Duodenal mucosa (tissue), 2 donors: ENCODE data around the gene PCP2.
A peak's percentile ranks its signal among the peaks of the same experiment; 100 is the strongest.

Experiments
- H3K27ac ChIP-seq: one replicate; pipeline ENCODE4 v1.7.0; 2013; ENCODE audit warnings: low read depth, low read length
- H3K27me3 ChIP-seq, 2 donors: one replicate each; pipeline ENCODE4 v1.7.0; 2013; ENCODE audit warnings: low read length in 2 of 2, control low read depth in 1 of 2; ENCODE audit not compliant: insufficient read depth in 2 of 2, control insufficient read depth in 1 of 2
- H3K36me3 ChIP-seq, 2 donors: one replicate each; pipeline ENCODE4 v1.7.0; 2013; ENCODE audit warnings: low read length in 2 of 2, control low read depth in 1 of 2; ENCODE audit not compliant: insufficient read depth in 2 of 2, control insufficient read depth in 1 of 2
- H3K4me1 ChIP-seq, 2 donors: one replicate each; pipeline ENCODE4 v1.7.0; 2013; ENCODE audit warnings: low read length in 2 of 2, control low read depth in 1 of 2; ENCODE audit not compliant: insufficient read depth in 2 of 2, control insufficient read depth in 1 of 2
- H3K4me3 ChIP-seq, 2 donors: one replicate each; pipeline ENCODE4 v1.7.0; 2013; ENCODE audit warnings: low read length in 2 of 2, low read depth in 1 of 2
- H3K9ac ChIP-seq, 2 donors: one replicate each; pipeline ENCODE4 v1.7.0; 2013; ENCODE audit warnings: low read length in 2 of 2, low read depth in 1 of 2
- H3K9me3 ChIP-seq, 2 donors: one replicate each; pipeline ENCODE4 v1.7.0; 2013; ENCODE audit warnings: low read length in 2 of 2, control low read depth in 1 of 2; ENCODE audit not compliant: control insufficient read depth in 1 of 2

Gene PCP2

DNA sequence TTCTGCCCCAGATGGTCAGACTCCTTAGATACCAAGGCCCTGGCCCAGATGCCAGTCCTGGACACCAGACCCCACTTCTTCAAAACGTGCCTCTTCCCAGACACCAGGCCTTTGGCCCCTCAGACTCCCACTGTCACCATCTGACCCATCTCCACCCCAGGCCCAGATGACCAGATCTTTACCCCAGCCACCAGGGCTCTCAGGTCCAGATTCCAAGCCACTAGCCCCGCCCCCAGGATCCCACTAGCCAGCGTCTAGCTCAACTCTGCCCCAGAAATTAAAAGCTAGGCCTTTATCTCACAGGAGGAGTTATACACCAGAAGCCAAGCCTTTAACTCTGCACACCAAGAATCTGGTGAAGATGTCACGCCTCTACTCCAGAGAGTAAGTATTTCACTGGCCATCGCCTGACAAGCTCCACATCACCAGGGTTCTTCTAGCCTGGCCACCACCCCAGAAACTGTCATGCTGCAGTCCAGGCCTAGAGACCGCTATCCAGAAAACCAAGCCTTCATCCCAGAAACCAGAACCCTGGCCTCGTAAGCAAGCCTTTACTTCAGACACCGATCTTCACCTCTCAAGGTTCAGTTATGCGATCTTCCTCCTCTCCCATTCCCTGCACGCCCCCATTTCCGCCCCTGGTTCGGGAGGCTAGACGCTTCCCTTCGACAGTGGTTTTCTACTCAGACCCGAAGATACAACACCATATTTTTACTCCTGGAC lies 4.8 kb downstream of the PCP2 start:
- Histone ChIP-seq H3K27ac (peak overlapping the region; percentile 49), H3K4me1 (peaks cover 21 to 24% of the 10 kb centered on the region in 2 donors), H3K27me3 (no peaks in the 10 kb centered on the region), H3K36me3 (peaks cover 22 to 38% of the 10 kb centered on the region in 2 donors), H3K4me3 (peak overlapping the region; percentile 96 to 99), H3K9ac (peak overlapping the region; percentile 77 to 97), H3K9me3 (no peaks in the 10 kb centered on the region)

DNA sequence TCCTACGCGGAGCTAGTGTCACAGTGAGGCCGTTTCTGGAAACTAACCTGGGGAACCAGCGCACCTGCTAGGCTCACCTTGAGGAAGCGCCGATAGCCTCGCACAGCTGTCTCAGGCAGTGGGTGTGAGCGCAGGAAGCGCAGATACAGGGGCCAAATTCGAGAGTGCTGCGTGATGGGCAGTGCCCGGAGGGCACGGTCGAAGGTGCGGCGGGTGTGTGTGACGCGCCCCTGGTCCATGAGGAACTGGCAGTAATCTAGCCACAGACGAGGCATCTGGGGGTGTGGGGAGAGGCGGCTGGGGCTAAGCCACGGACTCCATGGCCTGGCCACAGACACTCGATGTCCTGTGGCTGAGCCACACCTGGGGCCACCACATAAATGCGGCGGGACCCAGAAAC lies 6.4 kb downstream of the PCP2 start:
- no peak overlapping the region for H3K4me3 ChIP-seq
- peaks cover 21 to 24% of the 10 kb centered on the region in 2 donors for H3K4me1 ChIP-seq
- H3K9me3 ChIP-seq = no peaks in the 10 kb centered on the region
- H3K9ac ChIP-seq = no peak overlapping the region
- H3K27ac ChIP-seq = no peak overlapping the region
- no peaks in the 10 kb centered on the region for H3K27me3 ChIP-seq
- H3K36me3 ChIP-seq = peaks cover 31 to 50% of the 10 kb centered on the region in 2 donors

DNA sequence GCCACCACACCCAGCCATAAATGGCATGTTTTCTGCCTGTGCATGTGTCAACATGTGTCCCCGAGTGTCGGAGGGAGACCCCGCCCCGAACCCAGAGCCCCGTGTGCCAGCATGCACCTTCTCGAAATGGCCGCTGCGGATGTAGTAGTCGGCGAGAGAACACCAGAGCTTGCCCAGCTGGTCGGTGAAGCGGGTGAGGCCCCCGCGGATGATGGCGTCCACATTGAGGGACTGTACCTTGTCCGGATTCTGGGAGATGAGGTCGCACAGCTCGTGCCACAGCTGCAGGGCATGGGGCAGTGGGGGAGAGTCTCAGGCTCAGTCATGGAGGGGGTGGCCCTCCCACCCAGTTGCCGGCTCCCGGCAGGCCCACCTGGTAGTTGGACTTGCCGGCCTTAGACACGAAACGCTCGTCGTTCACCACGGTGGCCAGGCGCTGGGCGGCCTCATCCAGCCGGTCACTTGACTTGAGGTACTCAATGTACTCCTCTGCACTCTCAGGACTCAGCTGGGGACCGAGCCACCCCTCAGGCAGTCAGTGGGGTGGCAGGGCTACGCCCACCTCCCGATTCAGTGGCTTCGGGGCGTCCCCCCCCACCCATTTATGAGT lies 7.7 kb downstream of the PCP2 start:
- no peak overlapping the region for H3K9ac ChIP-seq
- H3K27ac ChIP-seq = no peak overlapping the region
- H3K27me3 ChIP-seq = no peaks in the 10 kb centered on the region
- H3K36me3 ChIP-seq = peaks cover 39 to 55% of the 10 kb centered on the region in 2 donors
- no peak overlapping the region for H3K4me3 ChIP-seq
- no peaks in the 10 kb centered on the region for H3K9me3 ChIP-seq
- H3K4me1 ChIP-seq = peaks cover 21 to 22% of the 10 kb centered on the region in 2 donors

DNA sequence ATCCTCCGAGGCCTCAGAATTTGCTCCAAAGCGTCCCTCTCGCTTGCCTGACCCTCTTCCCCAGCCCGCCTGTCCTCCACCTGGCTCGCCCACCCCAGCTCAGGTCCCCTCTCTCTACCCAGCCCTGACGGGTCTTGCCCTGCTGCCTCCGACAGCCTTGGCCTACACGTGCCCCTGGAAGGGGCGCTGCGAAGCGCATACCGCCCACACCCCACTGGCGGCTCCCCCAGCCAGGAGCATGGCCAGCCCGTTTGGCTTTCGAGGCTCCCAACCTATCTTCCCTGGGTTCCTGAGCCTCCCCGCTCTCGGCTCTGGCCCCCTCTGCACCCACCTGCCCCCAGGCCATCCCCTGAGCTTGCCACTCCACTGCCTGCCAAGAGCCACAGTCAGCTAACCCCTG lies 8.7 kb downstream of the PCP2 start:
- no peak overlapping the region for H3K4me3 ChIP-seq
- no peaks in the 10 kb centered on the region for H3K9me3 ChIP-seq
- no peak overlapping the region for H3K9ac ChIP-seq
- peaks cover 44 to 66% of the 10 kb centered on the region in 2 donors for H3K36me3 ChIP-seq
- no peak overlapping the region for H3K27ac ChIP-seq
- no peaks in the 10 kb centered on the region for H3K27me3 ChIP-seq
- peaks cover 15 to 18% of the 10 kb centered on the region in 2 donors for H3K4me1 ChIP-seq

DNA sequence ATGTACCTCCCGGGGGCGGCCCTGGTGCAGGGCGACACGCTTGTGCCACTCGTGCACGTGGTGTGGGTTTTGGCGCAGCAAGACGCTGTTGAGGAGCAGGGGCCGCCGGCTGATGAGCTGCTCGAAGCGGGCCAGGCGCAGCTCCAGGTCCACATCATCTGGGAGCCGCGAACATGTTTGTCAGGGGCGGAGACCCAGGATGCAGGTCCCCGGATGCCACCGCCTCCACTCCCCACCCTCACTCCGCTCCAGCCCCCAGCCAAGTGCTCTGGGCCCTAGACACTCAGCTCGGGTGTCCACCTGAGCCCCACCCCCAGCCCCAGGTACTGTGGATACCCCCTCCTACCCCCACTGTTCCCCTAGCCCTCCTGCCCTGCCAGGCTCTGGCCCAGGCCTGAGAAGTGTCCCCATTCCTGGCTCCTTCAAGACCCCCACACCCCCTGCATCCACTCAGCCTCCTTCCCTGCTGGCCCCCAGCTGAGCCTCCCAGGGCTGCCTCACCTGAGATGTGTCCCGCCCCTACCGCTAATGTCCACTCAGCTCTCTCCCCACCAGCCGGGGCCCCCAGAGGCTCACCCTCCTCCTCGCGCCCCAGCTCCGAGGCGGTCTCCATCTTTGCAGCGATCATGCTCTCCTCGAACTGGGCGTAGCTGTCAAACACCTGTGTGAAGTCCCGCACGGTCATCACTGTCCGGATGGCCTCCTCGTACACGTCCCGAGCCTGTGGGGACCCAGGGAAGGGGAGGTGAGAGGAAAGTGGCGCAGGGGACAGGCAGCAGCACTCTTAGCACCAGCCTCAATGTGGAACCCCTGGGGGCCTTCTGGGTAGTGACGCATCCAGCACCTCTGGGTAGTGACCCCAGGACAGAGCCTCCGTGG lies 9.6 kb downstream of the PCP2 start:
- no peaks in the 10 kb centered on the region for H3K9me3 ChIP-seq
- H3K27ac ChIP-seq = no peak overlapping the region
- H3K4me1 ChIP-seq = peaks cover 21 to 26% of the 10 kb centered on the region in 2 donors
- no peak overlapping the region for H3K9ac ChIP-seq
- H3K27me3 ChIP-seq = no peaks in the 10 kb centered on the region
- peaks cover 44 to 68% of the 10 kb centered on the region in 2 donors for H3K36me3 ChIP-seq
- no peak overlapping the region for H3K4me3 ChIP-seq

DNA sequence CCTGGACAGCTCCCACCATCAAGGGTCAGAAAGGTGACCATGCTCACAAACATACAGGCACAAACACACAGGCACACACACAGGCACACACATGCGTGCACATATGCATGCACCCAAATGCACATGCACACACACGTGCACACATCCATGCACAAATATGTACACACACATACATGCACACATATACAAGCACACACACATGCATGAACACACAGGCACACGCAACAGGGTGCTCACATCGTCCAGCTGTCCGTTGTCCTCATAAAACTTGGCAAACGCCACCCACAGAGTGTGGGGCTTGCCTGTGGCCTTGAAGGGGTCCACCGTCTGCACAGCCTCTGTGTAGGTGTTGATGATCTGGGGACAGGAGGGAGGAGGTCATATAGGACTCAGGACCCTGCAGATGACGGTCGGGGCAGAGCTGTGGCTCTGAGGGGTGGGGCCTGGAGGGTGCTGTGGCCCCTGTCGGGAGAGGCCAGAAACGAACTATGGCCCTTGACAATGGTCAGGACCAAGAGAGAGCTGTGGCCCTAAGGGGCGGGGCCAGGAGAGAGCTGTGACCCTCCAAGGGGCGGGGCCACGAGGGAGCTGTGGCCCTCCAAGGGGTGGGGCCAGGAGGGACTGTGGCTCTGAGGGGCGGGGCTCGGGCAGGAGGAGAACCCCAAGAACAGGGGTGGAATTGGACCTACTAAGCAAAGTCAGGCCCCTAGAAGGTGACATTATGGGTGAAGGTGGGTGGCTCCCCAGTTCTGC lies 10.4 kb downstream of the PCP2 start:
- peaks cover 44 to 72% of the 10 kb centered on the region in 2 donors for H3K36me3 ChIP-seq
- H3K4me1 ChIP-seq = peaks cover 23 to 26% of the 10 kb centered on the region in 2 donors

DNA sequence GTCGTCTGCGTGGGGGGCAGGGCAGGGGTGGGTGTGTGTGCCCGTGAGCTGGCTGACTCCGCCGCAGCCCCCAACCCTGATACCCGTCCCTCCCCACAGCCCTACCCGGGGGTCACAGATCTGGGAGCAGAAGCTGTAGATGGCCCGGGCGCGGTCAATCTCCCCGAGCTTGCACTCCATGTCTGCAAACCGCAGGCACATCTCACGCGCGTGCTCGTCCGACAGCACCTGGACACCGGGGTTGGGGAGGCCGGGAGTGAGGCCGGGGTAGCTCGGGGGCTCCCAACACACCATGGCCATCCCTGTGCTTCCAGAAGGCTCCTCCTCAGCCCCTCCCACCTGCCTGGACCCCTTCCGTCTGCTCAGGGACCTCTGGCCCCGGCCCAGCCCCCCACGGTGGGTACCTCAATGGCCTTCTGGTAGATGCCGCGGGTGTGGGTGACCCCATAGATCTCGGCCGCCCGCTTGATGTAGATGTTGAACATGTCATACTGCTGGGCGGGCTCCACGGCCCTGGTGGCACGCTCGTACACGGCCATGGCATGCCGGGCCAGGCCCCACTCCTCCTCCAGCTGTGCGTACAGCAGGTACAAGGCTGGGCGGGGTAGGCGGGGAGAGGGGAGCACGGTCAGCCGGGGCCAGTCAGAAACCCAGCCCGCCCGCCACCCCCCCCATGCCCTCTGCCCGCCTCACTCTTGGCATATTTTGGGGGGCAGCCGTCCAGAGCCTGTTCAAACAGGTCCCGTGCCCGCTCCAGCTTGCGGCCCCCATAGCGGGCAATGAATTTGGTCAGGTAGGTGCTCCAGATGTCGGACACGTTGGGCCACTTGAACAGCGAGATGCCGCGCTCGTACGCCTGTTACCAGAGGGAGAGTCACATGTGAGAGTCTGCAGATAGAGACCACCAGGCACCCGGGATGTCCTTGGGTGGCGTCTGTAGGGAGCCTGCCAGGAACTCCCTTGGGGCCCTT lies 12.8 kb downstream of the PCP2 start:
- Histone ChIP-seq H3K4me1 (peaks cover 19 to 30% of the 10 kb centered on the region in 2 donors), H3K27me3 (no peaks in the 10 kb centered on the region), H3K36me3 (peaks cover 36 to 78% of the 10 kb centered on the region in 2 donors), H3K9ac (no peak overlapping the region), H3K27ac (peak overlapping the region; percentile 32), H3K9me3 (no peaks in the 10 kb centered on the region), H3K4me3 (no peak overlapping the region)

More for the DNA sequence above, 10.4 kb downstream of the PCP2 start:
- H3K27ac ChIP-seq = no peak overlapping the region
- no peak overlapping the region for H3K9ac ChIP-seq
- no peaks in the 10 kb centered on the region for H3K9me3 ChIP-seq
- no peaks in the 10 kb centered on the region for H3K27me3 ChIP-seq
- H3K4me3 ChIP-seq = no peak overlapping the region

DNA sequence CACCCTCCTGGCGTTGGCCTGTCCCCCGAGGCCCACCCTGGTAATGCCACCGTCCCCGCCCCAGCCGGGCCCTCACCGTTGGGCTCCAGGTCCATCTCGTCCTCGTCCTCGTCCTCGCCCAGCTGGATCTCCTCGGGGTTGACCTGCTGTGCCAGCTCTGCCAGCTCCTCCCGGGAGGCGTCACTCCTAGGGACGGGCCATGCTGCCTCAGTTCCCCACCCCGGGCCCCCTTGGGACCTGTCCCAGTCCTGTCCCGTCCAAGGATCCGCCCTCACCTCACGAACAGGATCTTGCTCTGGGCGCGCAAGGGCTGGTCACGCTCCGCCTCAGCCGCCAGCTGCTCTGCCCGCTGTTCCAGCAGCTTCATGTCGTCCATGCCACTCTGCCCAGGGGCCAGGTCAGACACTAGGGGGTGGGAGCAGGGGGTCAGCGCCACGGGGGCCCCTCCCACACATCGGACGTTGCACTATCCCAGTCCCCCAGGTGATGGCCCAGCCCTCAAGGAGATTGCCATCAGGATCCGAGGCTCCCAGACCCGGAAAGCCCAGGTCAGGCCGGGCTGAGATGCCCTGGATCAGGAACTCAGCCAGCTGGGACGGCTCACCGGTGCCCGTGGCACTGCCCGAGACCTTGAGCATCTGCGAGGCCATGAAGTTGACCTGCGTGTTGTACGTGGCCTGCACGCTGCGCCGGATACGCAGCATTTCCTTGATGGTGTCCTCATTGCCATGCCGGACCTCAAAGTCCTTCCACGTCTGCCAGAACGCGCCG lies 13.7 kb downstream of the PCP2 start:
- no peak overlapping the region for H3K4me3 ChIP-seq

More for the DNA sequence above, 13.7 kb downstream of the PCP2 start:
- H3K27me3 ChIP-seq = no peaks in the 10 kb centered on the region
- H3K9ac ChIP-seq = no peak overlapping the region
- H3K36me3 ChIP-seq = peaks cover 31 to 75% of the 10 kb centered on the region in 2 donors
- peaks cover 19 to 30% of the 10 kb centered on the region in 2 donors for H3K4me1 ChIP-seq
- H3K9me3 ChIP-seq = no peaks in the 10 kb centered on the region
- H3K27ac ChIP-seq = peak overlapping the region; percentile 32
